SK-MEL-5 (cell line): Measurements from ENCODE around the gene CD200. TPM values are rescaled to one million over a fixed set of nuclear protein-coding genes. Genes with fewer than 3 reads are reported as not detected.

Experiments used
- total RNA-seq: library from RNA; depleted of rRNA; stranded (reverse); fragments of >200 nt; shearing (Covaris generic); gene quantifications from 2 replicates; pipeline ENCODE4 v1.2.3, GENCODE V29; 2014; rRNA removed

The CD200 gene
- total RNA-seq, 1 experiment from 2014 or later, result 1.9 TPM

Other genes with a start within 250 kb of the CD200 start
- gene C3orf52, start 246.8 kb upstream of the CD200 start, total RNA-seq, result 11.0 and 12.4 TPM in 2 replicates
- not detected in 2 replicates for gene GCSAM, start 199.9 kb upstream of the CD200 start, total RNA-seq
- 0.11 and 0.64 TPM in 2 replicates for gene SLC9C1, start 38.9 kb upstream of the CD200 start, total RNA-seq
- gene BTLA, start 166.3 kb downstream of the CD200 start, total RNA-seq, result not detected in 2 replicates
- 87.0 and 87.2 TPM in 2 replicates for gene ATG3, start 228.8 kb downstream of the CD200 start, total RNA-seq
- gene SLC35A5, start 228.9 kb downstream of the CD200 start, total RNA-seq, result 61.1 and 68.9 TPM in 2 replicates